Tibial nerve (tissue), 4 donors: ENCODE data around the gene LYPD6.

Experiments
- EP300 ChIP-seq, 2 donors: sonication (generic); formaldehyde crosslinking; IDR thresholded peaks; one replicate each; pipeline ENCODE4 v1.6.1; 2017; ENCODE audit warnings: antibody characterized with exemption in 2 of 2, mild to moderate bottlenecking in 1 of 2
- POLR2A ChIP-seq, 2 donors: fragments of 450-650 bp; IDR thresholded peaks; one replicate each; pipeline ENCODE4 v1.6.1; 2017; ENCODE audit warnings: antibody characterized with exemption in 2 of 2, mild to moderate bottlenecking in 2 of 2, moderate library complexity in 2 of 2
- TF ChIP-seq, protein P1 (sequence below), 5 experiments: fragments of 200-600 bp in 3 of 5; fragments of 450-650 bp in 2 of 5; sonication (generic) in 3 of 5; IDR thresholded peaks; one replicate each; pipeline ENCODE4 v1.5.1; 2016 to 2019; ENCODE audit warnings: antibody characterized with exemption in 5 of 5, mild to moderate bottlenecking in 3 of 5, moderate library complexity in 2 of 5

DNA sequence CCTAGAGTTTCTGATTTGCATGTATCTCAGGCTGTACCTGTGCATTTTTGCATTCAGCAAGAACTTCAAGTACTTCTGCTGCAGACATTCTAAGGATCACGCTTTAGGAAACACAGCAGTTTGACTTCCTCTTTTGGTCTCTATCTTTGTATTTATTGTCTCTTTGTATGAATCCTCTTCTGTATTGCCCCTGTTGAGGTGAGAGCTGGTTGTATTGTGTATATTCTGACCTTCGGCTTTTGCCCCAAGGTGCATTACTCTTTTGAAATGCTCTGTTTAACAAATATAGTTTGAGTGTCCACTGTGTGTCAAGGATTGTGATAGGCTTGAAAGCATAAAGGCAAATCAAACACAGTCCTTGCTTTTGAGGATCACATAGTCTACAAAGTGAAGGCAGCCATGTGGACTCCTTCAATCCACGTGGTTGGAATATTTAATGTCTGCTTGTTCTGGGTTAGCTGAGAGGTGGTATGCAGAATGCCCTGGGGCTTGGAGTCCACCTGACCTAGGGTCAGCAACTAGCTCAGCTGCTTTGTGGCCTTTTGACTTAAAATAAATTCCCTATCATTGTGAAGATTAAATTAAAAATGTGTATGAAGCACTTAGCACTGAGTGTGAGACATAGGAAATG, 108.1 kb downstream of the LYPD6 start:
- no peak for TF ChIP-seq POLR2A (IDR thresholded peaks at IDR 0.05)
- no peak for TF ChIP-seq EP300 (IDR thresholded peaks at IDR 0.05)
- TF ChIP-seq, protein P1, sequence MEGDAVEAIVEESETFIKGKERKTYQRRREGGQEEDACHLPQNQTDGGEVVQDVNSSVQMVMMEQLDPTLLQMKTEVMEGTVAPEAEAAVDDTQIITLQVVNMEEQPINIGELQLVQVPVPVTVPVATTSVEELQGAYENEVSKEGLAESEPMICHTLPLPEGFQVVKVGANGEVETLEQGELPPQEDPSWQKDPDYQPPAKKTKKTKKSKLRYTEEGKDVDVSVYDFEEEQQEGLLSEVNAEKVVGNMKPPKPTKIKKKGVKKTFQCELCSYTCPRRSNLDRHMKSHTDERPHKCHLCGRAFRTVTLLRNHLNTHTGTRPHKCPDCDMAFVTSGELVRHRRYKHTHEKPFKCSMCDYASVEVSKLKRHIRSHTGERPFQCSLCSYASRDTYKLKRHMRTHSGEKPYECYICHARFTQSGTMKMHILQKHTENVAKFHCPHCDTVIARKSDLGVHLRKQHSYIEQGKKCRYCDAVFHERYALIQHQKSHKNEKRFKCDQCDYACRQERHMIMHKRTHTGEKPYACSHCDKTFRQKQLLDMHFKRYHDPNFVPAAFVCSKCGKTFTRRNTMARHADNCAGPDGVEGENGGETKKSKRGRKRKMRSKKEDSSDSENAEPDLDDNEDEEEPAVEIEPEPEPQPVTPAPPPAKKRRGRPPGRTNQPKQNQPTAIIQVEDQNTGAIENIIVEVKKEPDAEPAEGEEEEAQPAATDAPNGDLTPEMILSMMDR (IDR thresholded peaks at IDR 0.05) = no peak
